H9 (cell line): ENCODE data around the gene XYLB. TPM values are rescaled to one million over a fixed set of nuclear protein-coding genes. Genes with fewer than 3 reads are reported as not detected.

Source experiments
- DNase-seq: peaks from one replicate; pipeline ENCODE4 v3.0.0-alpha.2; 2017
- H2AFZ ChIP-seq: one replicate; pipeline ENCODE4 v1.6.1; 2013; ENCODE audit warnings: mild to moderate bottlenecking, low read length, control low read depth, moderate library complexity
- H2AK5ac ChIP-seq: 2 replicates; pipeline ENCODE4 v1.6.1; 2013; ENCODE audit warnings: low read length, control low read depth, mixed read lengths; ENCODE audit not compliant: insufficient read length
- H2BK120ac ChIP-seq: one replicate; pipeline ENCODE4 v1.6.1; 2013; ENCODE audit warnings: low read depth, mild to moderate bottlenecking, low read length, control low read depth, inconsistent platforms; ENCODE audit not compliant: poor library complexity, severe bottlenecking
- H2BK12ac ChIP-seq: 2 replicates; pipeline ENCODE4 v1.6.1; 2013; ENCODE audit warnings: low read length, control low read depth, mixed read lengths, low read depth; ENCODE audit not compliant: insufficient read length
- H2BK15ac ChIP-seq: 2 replicates; pipeline ENCODE4 v1.6.1; 2013; ENCODE audit warnings: low read depth, low read length, control low read depth
- H2BK20ac ChIP-seq: one replicate; pipeline ENCODE4 v1.6.1; 2013; ENCODE audit warnings: low read depth, mild to moderate bottlenecking, low read length, control low read depth, inconsistent platforms; ENCODE audit not compliant: poor library complexity, severe bottlenecking
- H2BK5ac ChIP-seq: 2 replicates; pipeline ENCODE4 v1.6.1; 2013; ENCODE audit warnings: low read length, control low read depth, mixed read lengths; ENCODE audit not compliant: insufficient read length
- H3K14ac ChIP-seq: 2 replicates; pipeline ENCODE4 v1.6.1; 2013; ENCODE audit warnings: low read length, control low read depth; ENCODE audit not compliant: insufficient read depth
- H3K18ac ChIP-seq: 2 replicates; pipeline ENCODE4 v1.6.1; 2013; ENCODE audit warnings: low read depth, mild to moderate bottlenecking, mixed read lengths, low read length, control low read depth; ENCODE audit not compliant: insufficient read length
- H3K23ac ChIP-seq: 2 replicates; pipeline ENCODE4 v1.6.1; 2013; ENCODE audit warnings: low read length, control low read depth, mixed read lengths, low read depth; ENCODE audit not compliant: insufficient read length
- H3K23me2 ChIP-seq: 2 replicates; pipeline ENCODE4 v1.6.1; 2013; ENCODE audit warnings: low read depth, mild to moderate bottlenecking, mixed read lengths, low read length, control low read depth; ENCODE audit not compliant: insufficient read length, poor library complexity, severe bottlenecking
- H3K27ac ChIP-seq: 2 replicates; pipeline ENCODE4 v1.5.1; 2013; ENCODE audit warnings: low read length, control low read depth, mixed read lengths, low read depth; ENCODE audit not compliant: insufficient read length
- H3K27me3 ChIP-seq: 2 replicates; pipeline ENCODE4 v1.6.1; 2013; ENCODE audit warnings: low read length, control low read depth, inconsistent platforms; ENCODE audit not compliant: insufficient read depth
- H3K4ac ChIP-seq: 2 replicates; pipeline ENCODE4 v1.6.1; 2013; ENCODE audit warnings: low read depth, mild to moderate bottlenecking, control low read depth, inconsistent platforms, low read length, moderate library complexity
- H3K4me1 ChIP-seq: 2 replicates; pipeline ENCODE4 v1.6.1; 2013; ENCODE audit warnings: low read length, control low read depth, inconsistent platforms; ENCODE audit not compliant: insufficient read depth
- H3K4me2 ChIP-seq: 2 replicates; pipeline ENCODE4 v1.6.1; 2013; ENCODE audit warnings: low read length, control low read depth, mixed read lengths; ENCODE audit not compliant: insufficient read length, insufficient read depth
- H3K56ac ChIP-seq: 2 replicates; pipeline ENCODE4 v1.6.1; 2013; ENCODE audit warnings: low read depth, mild to moderate bottlenecking, mixed read lengths, low read length, control low read depth; ENCODE audit not compliant: insufficient read length
- H3K79me1 ChIP-seq: 2 replicates; pipeline ENCODE4 v1.6.1; 2013; ENCODE audit warnings: low read depth, mild to moderate bottlenecking, moderate library complexity, low read length, control low read depth, inconsistent platforms; ENCODE audit not compliant: insufficient read depth, poor library complexity, severe bottlenecking
- H3K79me2 ChIP-seq: 2 replicates; pipeline ENCODE4 v1.6.1; 2013; ENCODE audit warnings: low read length, control low read depth, inconsistent platforms; ENCODE audit not compliant: insufficient read depth
- H3K9ac ChIP-seq: 2 replicates; pipeline ENCODE4 v1.6.1; 2013; ENCODE audit warnings: low read length, control low read depth, mixed read lengths; ENCODE audit not compliant: insufficient read length; ENCODE audit errors: extremely low read depth
- H3K9me3 ChIP-seq: one replicate; pipeline ENCODE4 v1.6.1; 2013; ENCODE audit warnings: low read depth, low read length, inconsistent platforms; ENCODE audit not compliant: control insufficient read depth
- H3T11ph ChIP-seq: one replicate; pipeline ENCODE4 v1.6.1; 2013; ENCODE audit warnings: mild to moderate bottlenecking, low read length, control low read depth, inconsistent platforms
- H4K20me1 ChIP-seq: one replicate; pipeline ENCODE4 v1.6.1; 2013; ENCODE audit not compliant: control insufficient read depth, insufficient read length, insufficient read depth
- H4K5ac ChIP-seq: 2 replicates; pipeline ENCODE4 v1.6.1; 2013; ENCODE audit warnings: low read depth, mild to moderate bottlenecking, mixed read lengths, low read length, control low read depth; ENCODE audit not compliant: insufficient read length
- H4K8ac ChIP-seq: replicated peaks from 2 replicates; pipeline ENCODE4 v1.6.1; 2013; ENCODE audit warnings: low read length, control low read depth, mixed read lengths, low read depth; ENCODE audit not compliant: insufficient read length
- H4K91ac ChIP-seq: 2 replicates; pipeline ENCODE4 v1.6.1; 2013; ENCODE audit warnings: low read depth, mild to moderate bottlenecking, moderate library complexity, mixed read lengths, low read length, control low read depth; ENCODE audit not compliant: insufficient read length
- H3K27ac Mint-ChIP-seq, 3 experiments: 2 replicates in 2 of 3; 3 replicates in 1 of 3; pipeline ENCODE4 v1.8.0; 2020 to 2021; ENCODE audit warnings: mixed read lengths in 3 of 3, mild to moderate bottlenecking in 1 of 3, moderate library complexity in 1 of 3
- H3K27me3 Mint-ChIP-seq: 2 replicates; pipeline ENCODE4 v1.8.0; 2021; ENCODE audit warnings: low read depth, mild to moderate bottlenecking, moderate library complexity, mixed read lengths
- H3K36me3 Mint-ChIP-seq, 3 experiments: 2 replicates in 2 of 3; 3 replicates in 1 of 3; pipeline ENCODE4 v1.8.0; 2020 to 2021; ENCODE audit warnings: low read depth in 3 of 3, mixed read lengths in 3 of 3; ENCODE audit not compliant: insufficient read depth in 1 of 3
- H3K4me1 Mint-ChIP-seq, 2 experiments: 2 replicates each; pipeline ENCODE4 v1.8.0; 2020; ENCODE audit warnings: mixed read lengths in 2 of 2
- H3K4me3 Mint-ChIP-seq, 2 experiments: 2 replicates in 1 of 2; 3 replicates in 1 of 2; pipeline ENCODE4 v1.8.0; 2020 to 2021; ENCODE audit warnings: mild to moderate bottlenecking in 2 of 2, mixed read lengths in 2 of 2, moderate library complexity in 1 of 2
- H3K9me3 Mint-ChIP-seq, 2 experiments: 2 replicates in 1 of 2; 3 replicates in 1 of 2; pipeline ENCODE4 v1.8.0; 2020; ENCODE audit warnings: mild to moderate bottlenecking in 2 of 2, mixed read lengths in 2 of 2, moderate library complexity in 1 of 2
- WGBS: extraction: QIAGEN DNeasy Blood & Tissue Kit; methylation state at CpG from one replicate; pipeline ENCODE4 v1.1.7; 2013; ENCODE audit warnings: missing lambda C conversion rate, low lambda C conversion rate, mixed read lengths; ENCODE audit not compliant: insufficient read length; ENCODE audit errors: extremely low coverage; 5-methylcytosine and 5-hydroxymethylcytosine counted together
- total RNA-seq: library from RNA; stranded (reverse); gene quantifications from 2 replicates; pipeline ENCODE4 v1.2.1, GENCODE V29; 2021
- TF ChIP-seq, protein P1 (sequence below): fragments of 200-600 bp; sonication (generic); conservative IDR thresholded peaks from 3 replicates; pipeline ENCODE4 v1.8.0; 2021; ENCODE audit warnings: antibody characterized with exemption, mild to moderate bottlenecking

The XYLB gene
- total RNA-seq, 1 experiment from 2014 or later: 2.6 TPM

DNA sequence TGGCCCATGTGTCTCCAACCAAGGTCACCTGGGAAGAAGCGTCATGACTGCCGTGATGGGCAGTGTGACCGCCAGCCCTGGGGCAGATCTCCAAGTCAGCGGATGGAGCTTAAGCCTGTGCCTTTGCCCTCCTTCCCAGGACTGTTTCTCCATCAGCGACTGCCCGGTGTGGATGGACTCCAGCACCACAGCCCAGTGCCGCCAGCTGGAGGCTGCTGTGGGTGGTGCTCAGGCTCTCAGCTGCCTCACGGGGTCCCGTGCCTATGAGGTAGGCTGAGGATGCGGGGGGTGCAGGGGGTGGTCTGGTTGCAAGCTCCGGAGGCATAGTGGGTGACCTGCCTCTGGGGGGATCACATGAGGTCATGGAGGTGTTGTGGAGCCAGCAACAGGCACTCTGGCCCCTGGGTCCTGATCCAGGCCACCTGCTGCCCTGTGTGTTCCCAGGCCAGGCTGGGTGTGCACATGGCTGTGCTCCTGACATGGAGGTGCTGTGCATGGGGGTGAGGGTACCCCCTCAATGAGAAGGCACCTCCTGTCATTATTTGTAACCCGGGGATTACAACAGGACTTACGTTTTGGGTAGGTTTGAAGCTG is 19.0 kb downstream of the XYLB start:
- H3K23ac ChIP-seq: no peak overlapping the region
- Mint-ChIP-seq H3K27ac (no peak overlapping the region; a peak in 1 of 7 replicates), H3K4me3 (no peak overlapping the region), H3K9me3 (peaks cover 5 to 10% of the 10 kb centered on the region in 2 experiments; a peak in 4 of 5 replicates), H3K27me3 (no peaks in the 10 kb centered on the region; the same call in 1 of the 2 replicates), H3K36me3 (peaks cover 24 to 36% (median 27%) of the 10 kb centered on the region in 3 experiments), H3K4me1 (no peaks in the 10 kb centered on the region)
- H3K23me2 ChIP-seq: no peaks in the 10 kb centered on the region
- no peak overlapping the region for H3T11ph ChIP-seq
- no peaks in the 10 kb centered on the region for H3K79me1 ChIP-seq
- no peak overlapping the region for H3K18ac ChIP-seq
- DNase-seq: no peak
- no peak overlapping the region for H2BK5ac ChIP-seq
- no CpG with 5 or more reads among the region's 13 CpGs for WGBS
- no peak overlapping the region for H3K27ac ChIP-seq
- H2AK5ac ChIP-seq: no peak overlapping the region
- H4K8ac ChIP-seq: no peak overlapping the region
- TF ChIP-seq, protein P1, sequence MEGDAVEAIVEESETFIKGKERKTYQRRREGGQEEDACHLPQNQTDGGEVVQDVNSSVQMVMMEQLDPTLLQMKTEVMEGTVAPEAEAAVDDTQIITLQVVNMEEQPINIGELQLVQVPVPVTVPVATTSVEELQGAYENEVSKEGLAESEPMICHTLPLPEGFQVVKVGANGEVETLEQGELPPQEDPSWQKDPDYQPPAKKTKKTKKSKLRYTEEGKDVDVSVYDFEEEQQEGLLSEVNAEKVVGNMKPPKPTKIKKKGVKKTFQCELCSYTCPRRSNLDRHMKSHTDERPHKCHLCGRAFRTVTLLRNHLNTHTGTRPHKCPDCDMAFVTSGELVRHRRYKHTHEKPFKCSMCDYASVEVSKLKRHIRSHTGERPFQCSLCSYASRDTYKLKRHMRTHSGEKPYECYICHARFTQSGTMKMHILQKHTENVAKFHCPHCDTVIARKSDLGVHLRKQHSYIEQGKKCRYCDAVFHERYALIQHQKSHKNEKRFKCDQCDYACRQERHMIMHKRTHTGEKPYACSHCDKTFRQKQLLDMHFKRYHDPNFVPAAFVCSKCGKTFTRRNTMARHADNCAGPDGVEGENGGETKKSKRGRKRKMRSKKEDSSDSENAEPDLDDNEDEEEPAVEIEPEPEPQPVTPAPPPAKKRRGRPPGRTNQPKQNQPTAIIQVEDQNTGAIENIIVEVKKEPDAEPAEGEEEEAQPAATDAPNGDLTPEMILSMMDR: no peak
- H3K4ac ChIP-seq: no peak overlapping the region
- no peak overlapping the region for H2BK20ac ChIP-seq
- H3K9ac ChIP-seq: no peak overlapping the region
- H2BK120ac ChIP-seq: no peak overlapping the region
- no peaks in the 10 kb centered on the region for H3K27me3 ChIP-seq
- H3K79me2 ChIP-seq: no peaks in the 10 kb centered on the region
- H3K4me1 ChIP-seq: no peaks in the 10 kb centered on the region
- H3K14ac ChIP-seq: no peak overlapping the region
- no peak overlapping the region for H2BK12ac ChIP-seq
- H3K56ac ChIP-seq: no peak overlapping the region
- no peak overlapping the region for H3K4me2 ChIP-seq
- H4K20me1 ChIP-seq: no peaks in the 10 kb centered on the region
- peaks cover 5% of the 10 kb centered on the region for H3K9me3 ChIP-seq
- H4K91ac ChIP-seq: no peak overlapping the region
- no peak overlapping the region for H2AFZ ChIP-seq
- no peak overlapping the region for H2BK15ac ChIP-seq
- H4K5ac ChIP-seq: no peak overlapping the region
